ENCODE data around the gene ATG2B.

ATG2B gene

DNA sequence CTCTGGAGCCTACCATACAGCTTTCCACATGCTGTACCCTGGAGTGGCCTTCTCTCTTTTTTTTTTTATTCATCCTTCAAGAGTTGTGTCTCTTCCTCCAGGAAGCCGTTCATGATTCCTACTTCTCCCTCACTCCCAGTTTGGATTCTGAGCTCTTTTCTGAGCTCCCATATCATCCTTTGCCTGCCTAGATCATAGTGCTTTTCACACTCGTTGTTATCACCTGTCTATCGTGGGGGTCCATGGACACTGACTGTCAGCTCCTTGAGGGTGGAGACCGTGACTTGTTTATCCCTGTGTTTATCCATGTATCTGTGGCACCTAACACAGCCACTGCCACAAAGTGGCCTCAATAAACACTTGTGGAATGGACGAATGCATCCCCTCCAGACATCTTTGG is 35.8 kb upstream of the ATG2B start:
- H3K9ac ChIP-seq (ENCODE audit: low read length in 5 of 5), result no peak overlapping the region
- H3K4me1 ChIP-seq (ENCODE audit: control insufficient read depth in 5 of 5, insufficient read depth in 5 of 5, low read length in 5 of 5), result peaks cover 0 to 5% (median 0%) of the 10 kb centered on the region in 5 donors
- H3K4me3 ChIP-seq (ENCODE audit: low read depth in 1 of 5, low read length in 5 of 5), result no peak overlapping the region
- H3K27ac ChIP-seq (ENCODE audit: low read depth, low read length), result no peak overlapping the region
- H3K9me3 ChIP-seq (ENCODE audit: control insufficient read depth in 5 of 5, low read length in 5 of 5), result no peaks in the 10 kb centered on the region
- H3K27me3 ChIP-seq (ENCODE audit: control insufficient read depth in 5 of 5, insufficient read depth in 4 of 5, low read length in 5 of 5), result peaks cover 0 to 8% (median 4%) of the 10 kb centered on the region in 5 donors
- no peaks in the 10 kb centered on the region for H3K36me3 ChIP-seq (ENCODE audit: control insufficient read depth in 5 of 5, insufficient read depth in 5 of 5, low read length in 5 of 5)

DNA sequence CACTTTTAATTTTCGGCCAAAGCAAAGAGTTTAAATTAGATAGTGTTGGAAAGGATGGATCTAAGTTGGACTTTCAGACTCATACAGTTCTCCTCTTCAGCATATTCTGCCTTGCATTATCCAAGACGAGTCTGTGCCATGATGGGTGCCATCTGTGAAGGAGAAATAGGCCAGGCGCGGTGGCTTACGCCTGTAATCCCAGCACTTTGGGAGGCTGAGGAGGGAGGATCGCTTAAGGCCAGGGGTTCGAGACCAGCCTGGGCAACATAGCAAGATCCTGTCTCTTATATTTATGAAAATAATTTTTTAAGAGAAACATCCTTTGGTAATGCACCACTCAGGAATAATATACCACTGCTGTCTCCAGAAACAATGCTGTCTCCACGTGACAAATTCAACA is 35.3 kb upstream of the ATG2B start:
- no peak overlapping the region for H3K27ac ChIP-seq (ENCODE audit: low read depth, low read length)
- H3K9ac ChIP-seq (ENCODE audit: low read length in 5 of 5), result no peak overlapping the region
- H3K4me1 ChIP-seq (ENCODE audit: control insufficient read depth in 5 of 5, insufficient read depth in 5 of 5, low read length in 5 of 5), result peaks cover 0 to 4% (median 0%) of the 10 kb centered on the region in 5 donors
- H3K27me3 ChIP-seq (ENCODE audit: control insufficient read depth in 5 of 5, insufficient read depth in 4 of 5, low read length in 5 of 5), result peaks cover 0 to 8% (median 4%) of the 10 kb centered on the region in 5 donors
- H3K36me3 ChIP-seq (ENCODE audit: control insufficient read depth in 5 of 5, insufficient read depth in 5 of 5, low read length in 5 of 5), result no peaks in the 10 kb centered on the region
- H3K9me3 ChIP-seq (ENCODE audit: control insufficient read depth in 5 of 5, low read length in 5 of 5), result no peaks in the 10 kb centered on the region
- no peak overlapping the region for H3K4me3 ChIP-seq (ENCODE audit: low read depth in 1 of 5, low read length in 5 of 5)

DNA sequence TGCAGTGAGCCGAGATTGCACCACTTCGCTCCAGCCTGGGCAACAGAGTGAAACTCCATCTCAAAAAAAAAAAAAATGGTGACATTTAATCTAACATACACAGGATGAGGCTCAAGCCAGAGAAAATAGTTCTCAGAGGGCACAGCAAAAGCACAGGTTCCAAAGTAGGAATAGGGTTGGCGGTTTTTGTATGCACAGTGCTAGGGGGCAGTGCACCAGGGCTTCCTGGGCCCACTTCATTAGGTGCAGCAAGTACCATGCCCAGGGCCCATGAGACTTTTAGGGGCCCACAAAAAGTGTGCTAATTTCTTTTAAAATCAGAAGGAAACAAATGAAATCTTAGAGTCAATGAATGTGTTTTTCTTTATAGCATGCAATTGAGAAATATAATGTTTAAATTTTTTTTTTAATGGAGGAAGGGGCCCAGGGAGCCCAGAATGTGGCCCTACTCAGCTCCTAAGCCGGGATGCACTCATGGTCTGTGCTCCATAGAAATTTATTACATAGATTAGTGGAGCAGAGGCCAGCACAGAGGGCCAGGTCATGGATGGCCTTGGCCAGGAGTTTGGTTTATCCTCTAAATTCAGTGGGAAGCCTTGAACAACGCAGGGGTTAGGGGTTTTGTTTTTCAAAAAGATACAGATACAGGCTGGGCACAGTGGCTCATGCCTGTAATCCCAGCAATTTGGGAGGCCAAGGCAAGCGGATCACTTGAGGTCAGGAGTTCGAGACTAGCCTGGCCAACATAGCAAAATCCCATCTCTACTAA is 31.1 kb upstream of the ATG2B start:
- no peaks in the 10 kb centered on the region for H3K9me3 ChIP-seq (ENCODE audit: control insufficient read depth in 5 of 5, low read length in 5 of 5)
- H3K4me1 ChIP-seq (ENCODE audit: control insufficient read depth in 5 of 5, insufficient read depth in 5 of 5, low read length in 5 of 5), result peaks cover 0 to 16% (median 13%) of the 10 kb centered on the region in 5 donors
- no peaks in the 10 kb centered on the region for H3K36me3 ChIP-seq (ENCODE audit: control insufficient read depth in 5 of 5, insufficient read depth in 5 of 5, low read length in 5 of 5)
- H3K27me3 ChIP-seq (ENCODE audit: control insufficient read depth in 5 of 5, insufficient read depth in 4 of 5, low read length in 5 of 5), result peaks cover 0 to 3% (median 0%) of the 10 kb centered on the region in 5 donors
- H3K4me3 ChIP-seq (ENCODE audit: low read depth in 1 of 5, low read length in 5 of 5), result no peak overlapping the region
- no peak overlapping the region for H3K9ac ChIP-seq (ENCODE audit: low read length in 5 of 5)
- H3K27ac ChIP-seq (ENCODE audit: low read depth, low read length), result no peak overlapping the region

DNA sequence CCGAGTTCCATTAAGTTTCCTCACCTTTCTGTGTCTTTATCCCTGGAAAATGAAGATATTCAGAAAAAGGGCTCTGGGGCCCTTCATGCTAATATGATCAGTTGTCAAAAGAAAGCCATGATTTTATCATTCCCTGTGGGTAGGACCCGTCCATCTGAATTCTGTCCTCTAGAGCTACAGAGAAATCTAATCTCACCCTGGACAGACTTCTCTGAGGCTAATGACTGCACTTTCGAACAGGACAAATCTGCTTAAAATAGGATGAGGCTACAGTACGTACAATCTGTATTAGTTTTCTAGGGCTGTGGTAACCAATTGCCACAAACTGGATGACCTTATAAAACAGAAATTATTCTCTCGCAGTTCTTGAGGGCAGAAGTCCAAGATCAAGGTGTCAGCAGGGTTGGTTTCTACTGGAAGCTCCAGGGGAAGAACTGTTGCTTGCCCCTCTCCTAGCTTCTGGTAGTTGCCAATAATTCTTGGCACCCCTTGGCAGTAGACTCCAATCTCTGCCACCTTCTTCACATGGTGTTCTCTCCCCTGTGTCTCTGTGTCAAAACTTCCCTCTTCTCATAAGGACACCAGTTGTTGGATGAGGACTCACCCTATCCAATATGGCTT is 30.0 kb upstream of the ATG2B start:
- H3K27ac ChIP-seq (ENCODE audit: low read depth, low read length), result no peak overlapping the region
- H3K9me3 ChIP-seq (ENCODE audit: control insufficient read depth in 5 of 5, low read length in 5 of 5), result no peaks in the 10 kb centered on the region
- no peak overlapping the region for H3K4me3 ChIP-seq (ENCODE audit: low read depth in 1 of 5, low read length in 5 of 5)
- H3K9ac ChIP-seq (ENCODE audit: low read length in 5 of 5), result no peak overlapping the region
- H3K36me3 ChIP-seq (ENCODE audit: control insufficient read depth in 5 of 5, insufficient read depth in 5 of 5, low read length in 5 of 5), result no peaks in the 10 kb centered on the region
- peaks cover 0 to 16% (median 13%) of the 10 kb centered on the region in 5 donors for H3K4me1 ChIP-seq (ENCODE audit: control insufficient read depth in 5 of 5, insufficient read depth in 5 of 5, low read length in 5 of 5)
- H3K27me3 ChIP-seq (ENCODE audit: control insufficient read depth in 5 of 5, insufficient read depth in 4 of 5, low read length in 5 of 5), result no peaks in the 10 kb centered on the region

DNA sequence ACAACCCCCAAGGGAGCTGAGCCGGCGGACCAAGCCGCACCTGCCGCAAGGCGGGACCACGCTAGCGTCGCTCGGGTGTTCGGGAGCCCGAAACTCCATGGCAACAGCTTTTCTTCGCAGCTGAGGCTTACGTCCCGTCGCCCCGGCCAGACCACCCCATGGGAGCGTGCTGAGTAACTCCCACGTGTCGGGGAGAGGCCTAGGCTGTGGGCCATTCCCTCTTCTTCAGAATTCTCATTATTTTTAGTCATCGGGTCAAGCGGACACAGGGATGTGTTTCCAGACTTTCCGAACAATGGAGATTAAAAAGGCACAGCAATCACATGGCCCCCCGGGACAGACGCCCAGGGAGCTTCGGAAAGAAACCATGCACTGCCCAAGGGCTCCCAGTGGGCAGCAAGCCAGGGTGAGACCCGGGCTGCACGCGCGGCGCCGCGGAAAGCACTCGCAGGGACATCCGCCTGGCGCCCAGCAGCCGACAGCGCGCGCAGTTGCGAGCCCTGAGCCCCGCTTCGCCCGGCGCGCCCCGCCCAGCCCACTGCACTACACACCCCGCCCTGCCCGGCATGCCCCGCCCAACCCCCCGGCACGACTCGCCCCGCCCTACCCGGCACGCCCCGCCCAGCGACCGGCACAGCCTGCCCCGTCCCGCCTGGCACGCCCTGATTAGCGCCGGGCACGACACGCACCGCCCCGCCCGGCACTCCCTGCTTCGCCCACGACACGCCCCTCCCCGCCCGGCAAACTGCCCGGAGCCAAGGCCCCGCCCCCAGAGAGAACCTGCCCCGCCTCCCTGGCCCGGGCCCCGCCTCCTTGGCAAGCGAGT is 28.4 kb upstream of the ATG2B start:
- Histone ChIP-seq H3K27ac (ENCODE audit: low read depth, low read length) (peak overlapping the region; percentile 37), H3K27me3 (ENCODE audit: control insufficient read depth in 5 of 5, insufficient read depth in 4 of 5, low read length in 5 of 5) (no peaks in the 10 kb centered on the region), H3K4me3 (ENCODE audit: low read depth in 1 of 5, low read length in 5 of 5) (peak overlapping the region; percentile 65 to 83 (median 76)), H3K9me3 (ENCODE audit: control insufficient read depth in 5 of 5, low read length in 5 of 5) (no peaks in the 10 kb centered on the region), H3K36me3 (ENCODE audit: control insufficient read depth in 5 of 5, insufficient read depth in 5 of 5, low read length in 5 of 5) (peaks cover 0 to 4% (median 0%) of the 10 kb centered on the region in 5 donors), H3K9ac (ENCODE audit: low read length in 5 of 5) (peak overlapping the region in 4 of 5 donors; percentile 62 to 76 (median 71)), H3K4me1 (ENCODE audit: control insufficient read depth in 5 of 5, insufficient read depth in 5 of 5, low read length in 5 of 5) (peaks cover 0 to 16% (median 13%) of the 10 kb centered on the region in 5 donors)

DNA sequence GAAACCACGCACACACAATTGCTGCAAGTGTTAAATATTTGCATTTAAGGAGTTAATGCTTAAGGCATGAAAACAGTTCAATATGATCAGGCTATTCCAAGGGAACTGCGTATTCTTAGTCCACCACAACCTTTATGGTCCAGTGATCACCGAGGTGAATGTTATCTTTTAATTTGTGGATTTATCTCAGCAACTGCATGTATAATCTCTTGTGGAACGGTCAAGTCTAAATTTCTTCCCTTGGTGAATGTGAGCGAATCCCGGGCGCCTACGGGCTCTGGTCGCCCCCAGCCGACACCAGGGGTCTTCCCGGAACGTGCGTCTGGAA is 27.8 kb upstream of the ATG2B start:
- Histone ChIP-seq H3K27me3 (ENCODE audit: control insufficient read depth in 5 of 5, insufficient read depth in 4 of 5, low read length in 5 of 5) (no peaks in the 10 kb centered on the region), H3K4me1 (ENCODE audit: control insufficient read depth in 5 of 5, insufficient read depth in 5 of 5, low read length in 5 of 5) (peaks cover 0 to 16% (median 13%) of the 10 kb centered on the region in 5 donors), H3K27ac (ENCODE audit: low read depth, low read length) (no peak overlapping the region), H3K9ac (ENCODE audit: low read length in 5 of 5) (peak overlapping the region in 4 of 5 donors; percentile 62 to 76 (median 67)), H3K9me3 (ENCODE audit: control insufficient read depth in 5 of 5, low read length in 5 of 5) (no peaks in the 10 kb centered on the region), H3K36me3 (ENCODE audit: control insufficient read depth in 5 of 5, insufficient read depth in 5 of 5, low read length in 5 of 5) (peaks cover 0 to 5% (median 2%) of the 10 kb centered on the region in 5 donors), H3K4me3 (ENCODE audit: low read depth in 1 of 5, low read length in 5 of 5) (peak overlapping the region; percentile 53 to 82 (median 75))

DNA sequence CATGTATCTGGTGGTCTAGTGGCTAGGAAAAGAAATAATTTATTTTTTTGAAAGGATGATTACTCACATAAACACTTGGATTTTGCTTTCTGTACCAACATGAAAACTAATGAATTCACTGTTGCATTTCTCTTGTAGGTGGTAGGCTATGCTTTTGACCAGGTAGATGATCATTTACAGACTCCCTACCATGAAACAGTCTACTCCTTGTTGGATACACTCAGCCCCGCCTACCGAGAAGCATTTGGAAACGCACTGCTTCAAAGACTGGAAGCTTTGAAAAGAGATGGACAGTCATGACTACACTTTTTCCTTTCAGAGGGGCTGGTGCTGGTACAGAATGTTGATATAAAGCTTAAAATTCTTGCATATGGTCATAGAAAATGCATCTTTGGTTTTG is 22.2 kb upstream of the ATG2B start:
- H3K27ac ChIP-seq (ENCODE audit: low read depth, low read length), result no peak overlapping the region
- no peaks in the 10 kb centered on the region for H3K27me3 ChIP-seq (ENCODE audit: control insufficient read depth in 5 of 5, insufficient read depth in 4 of 5, low read length in 5 of 5)
- H3K4me3 ChIP-seq (ENCODE audit: low read depth in 1 of 5, low read length in 5 of 5), result no peak overlapping the region
- H3K36me3 ChIP-seq (ENCODE audit: control insufficient read depth in 5 of 5, insufficient read depth in 5 of 5, low read length in 5 of 5), result peaks cover 11 to 23% (median 19%) of the 10 kb centered on the region in 5 donors
- no peak overlapping the region for H3K9ac ChIP-seq (ENCODE audit: low read length in 5 of 5)
- no peaks in the 10 kb centered on the region for H3K9me3 ChIP-seq (ENCODE audit: control insufficient read depth in 5 of 5, low read length in 5 of 5)
- H3K4me1 ChIP-seq (ENCODE audit: control insufficient read depth in 5 of 5, insufficient read depth in 5 of 5, low read length in 5 of 5), result no peaks in the 10 kb centered on the region

DNA sequence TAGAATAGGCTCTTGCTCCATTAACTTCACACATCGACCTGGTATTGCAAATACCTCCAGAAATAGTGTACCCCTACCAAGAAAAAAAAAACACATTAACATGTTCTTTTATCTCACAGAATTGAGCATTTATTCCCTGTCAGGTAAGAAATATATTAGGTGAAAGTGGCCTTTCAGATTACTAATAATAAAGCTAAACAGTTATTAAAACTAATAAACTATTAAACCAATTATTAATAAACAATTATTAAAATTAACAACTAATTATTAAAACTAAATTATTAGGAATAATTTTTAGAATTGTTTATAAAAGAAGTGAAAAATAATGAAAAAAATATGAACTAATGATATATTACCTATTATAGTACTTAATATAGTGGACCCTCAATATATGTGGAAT is 21.6 kb upstream of the ATG2B start:
- no peak overlapping the region for H3K4me3 ChIP-seq (ENCODE audit: low read depth in 1 of 5, low read length in 5 of 5)
- H3K27me3 ChIP-seq (ENCODE audit: control insufficient read depth in 5 of 5, insufficient read depth in 4 of 5, low read length in 5 of 5), result no peaks in the 10 kb centered on the region
- peaks cover 11 to 23% (median 19%) of the 10 kb centered on the region in 5 donors for H3K36me3 ChIP-seq (ENCODE audit: control insufficient read depth in 5 of 5, insufficient read depth in 5 of 5, low read length in 5 of 5)
- H3K4me1 ChIP-seq (ENCODE audit: control insufficient read depth in 5 of 5, insufficient read depth in 5 of 5, low read length in 5 of 5), result no peaks in the 10 kb centered on the region
- no peaks in the 10 kb centered on the region for H3K9me3 ChIP-seq (ENCODE audit: control insufficient read depth in 5 of 5, low read length in 5 of 5)
- peak overlapping the region in 1 of 5 donors; percentile 15 for H3K9ac ChIP-seq (ENCODE audit: low read length in 5 of 5)
- H3K27ac ChIP-seq (ENCODE audit: low read depth, low read length), result no peak overlapping the region

DNA sequence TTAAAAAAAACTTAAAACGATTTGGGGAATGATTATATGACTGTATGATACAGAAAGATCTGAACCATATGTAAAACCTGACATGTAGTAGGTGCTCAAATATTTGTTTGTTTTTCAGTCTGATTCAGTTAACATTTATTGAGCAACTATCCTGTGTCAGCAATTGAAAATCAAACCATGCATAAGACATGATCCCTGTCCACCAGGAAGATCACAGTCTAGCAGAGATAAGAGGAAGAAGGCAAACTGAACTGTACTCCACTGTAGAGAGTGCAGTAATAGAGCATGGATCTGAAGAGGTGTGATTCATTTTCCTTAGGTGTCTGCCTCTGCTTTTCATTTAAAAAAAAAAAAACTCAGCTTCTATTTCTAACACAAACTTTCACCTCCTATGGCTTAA is 20.9 kb upstream of the ATG2B start:
- Histone ChIP-seq H3K27ac (ENCODE audit: low read depth, low read length) (no peak overlapping the region), H3K9me3 (ENCODE audit: control insufficient read depth in 5 of 5, low read length in 5 of 5) (no peaks in the 10 kb centered on the region), H3K36me3 (ENCODE audit: control insufficient read depth in 5 of 5, insufficient read depth in 5 of 5, low read length in 5 of 5) (peaks cover 11 to 23% (median 19%) of the 10 kb centered on the region in 5 donors), H3K9ac (ENCODE audit: low read length in 5 of 5) (peak overlapping the region in 1 of 5 donors; percentile 15), H3K4me1 (ENCODE audit: control insufficient read depth in 5 of 5, insufficient read depth in 5 of 5, low read length in 5 of 5) (no peaks in the 10 kb centered on the region), H3K4me3 (ENCODE audit: low read depth in 1 of 5, low read length in 5 of 5) (no peak overlapping the region), H3K27me3 (ENCODE audit: control insufficient read depth in 5 of 5, insufficient read depth in 4 of 5, low read length in 5 of 5) (no peaks in the 10 kb centered on the region)

DNA sequence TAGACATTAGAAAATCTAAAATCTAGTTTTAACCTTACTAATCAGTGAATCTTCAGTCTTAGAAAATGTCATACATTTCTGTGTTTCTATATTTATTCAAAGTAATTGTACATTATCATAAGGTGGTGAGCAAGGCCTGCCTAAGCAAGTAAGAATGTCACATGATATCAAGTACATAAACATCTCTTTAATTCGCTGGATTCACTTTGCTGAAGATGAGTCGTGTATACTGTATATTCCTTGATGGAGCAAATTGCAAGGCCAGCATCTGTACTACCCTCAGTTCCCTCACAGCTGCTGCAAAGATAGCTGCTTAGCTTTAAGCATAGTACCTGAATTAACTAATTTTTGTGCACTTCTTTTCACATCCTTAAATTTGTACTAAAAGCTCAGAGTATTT is 20.3 kb upstream of the ATG2B start:
- H3K27ac ChIP-seq (ENCODE audit: low read depth, low read length), result no peak overlapping the region
- H3K27me3 ChIP-seq (ENCODE audit: control insufficient read depth in 5 of 5, insufficient read depth in 4 of 5, low read length in 5 of 5), result no peaks in the 10 kb centered on the region
- H3K4me1 ChIP-seq (ENCODE audit: control insufficient read depth in 5 of 5, insufficient read depth in 5 of 5, low read length in 5 of 5), result no peaks in the 10 kb centered on the region
- no peak overlapping the region for H3K4me3 ChIP-seq (ENCODE audit: low read depth in 1 of 5, low read length in 5 of 5)
- no peaks in the 10 kb centered on the region for H3K9me3 ChIP-seq (ENCODE audit: control insufficient read depth in 5 of 5, low read length in 5 of 5)
- no peak overlapping the region for H3K9ac ChIP-seq (ENCODE audit: low read length in 5 of 5)
- H3K36me3 ChIP-seq (ENCODE audit: control insufficient read depth in 5 of 5, insufficient read depth in 5 of 5, low read length in 5 of 5), result peaks cover 11 to 23% (median 19%) of the 10 kb centered on the region in 5 donors
